Stimulated activated CD4-positive, alpha-beta T cell treated with anti-CD3 and anti-CD28 coated beads, Interleukin-12 subunit alpha, Interleukin-12 subunit beta, amount 100 ng/mL, for 24 hours (primary cell): ENCODE measurements around the gene HSD17B11.
"Not testable (repeated sequence)": the region's sequence is repeated elsewhere in the genome, so short reads cannot be mapped to it uniquely, and the experiment has no call there.

Experiments
- DNase-seq, 2 experiments: peaks; one replicate each; pipeline ENCODE4 v3.0.0-alpha.2; 2020; ENCODE audit warnings: low read depth in 2 of 2

HSD17B11 gene, protein sequence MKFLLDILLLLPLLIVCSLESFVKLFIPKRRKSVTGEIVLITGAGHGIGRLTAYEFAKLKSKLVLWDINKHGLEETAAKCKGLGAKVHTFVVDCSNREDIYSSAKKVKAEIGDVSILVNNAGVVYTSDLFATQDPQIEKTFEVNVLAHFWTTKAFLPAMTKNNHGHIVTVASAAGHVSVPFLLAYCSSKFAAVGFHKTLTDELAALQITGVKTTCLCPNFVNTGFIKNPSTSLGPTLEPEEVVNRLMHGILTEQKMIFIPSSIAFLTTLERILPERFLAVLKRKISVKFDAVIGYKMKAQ

DNA sequence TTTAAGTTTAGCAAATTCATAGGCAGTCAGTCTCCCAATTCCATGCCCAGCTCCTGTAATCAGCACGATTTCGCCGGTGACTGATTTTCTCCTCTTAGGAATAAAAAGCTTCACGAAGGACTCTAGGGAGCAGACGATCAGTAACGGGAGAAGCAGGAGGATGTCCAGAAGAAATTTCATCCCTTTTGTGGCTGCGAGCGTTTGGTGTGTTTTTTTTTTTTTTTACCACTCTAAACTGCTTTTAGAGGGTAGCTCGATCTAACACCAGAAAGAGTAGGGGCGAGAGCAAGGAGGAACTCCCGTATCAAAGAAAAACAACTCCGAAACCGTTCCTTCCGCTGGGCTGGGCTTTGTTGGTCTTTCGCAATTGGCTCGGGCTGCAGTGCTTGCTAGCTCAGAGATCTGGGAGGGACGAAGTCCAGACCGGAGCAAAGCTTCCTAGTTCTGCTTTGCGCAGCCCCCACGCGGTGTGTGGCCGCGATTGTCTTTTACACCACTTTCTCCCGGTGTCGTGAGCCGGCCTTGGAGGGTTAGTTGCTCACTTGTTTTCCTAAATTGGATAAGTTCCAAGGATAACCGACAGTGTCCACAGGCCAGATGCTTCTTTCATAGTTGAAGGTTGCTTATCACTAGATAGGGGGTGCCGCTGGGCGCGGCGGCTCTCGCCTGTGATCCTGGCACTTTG is at the start of gene HSD17B11:
HSD17B11 (minus strand) TSS at position 298 of the 685 bp plus-strand sequence; CDS start at position 180, 118 bp downstream.
- peak; percentile 55 to 69 for DNase-seq

DNA sequence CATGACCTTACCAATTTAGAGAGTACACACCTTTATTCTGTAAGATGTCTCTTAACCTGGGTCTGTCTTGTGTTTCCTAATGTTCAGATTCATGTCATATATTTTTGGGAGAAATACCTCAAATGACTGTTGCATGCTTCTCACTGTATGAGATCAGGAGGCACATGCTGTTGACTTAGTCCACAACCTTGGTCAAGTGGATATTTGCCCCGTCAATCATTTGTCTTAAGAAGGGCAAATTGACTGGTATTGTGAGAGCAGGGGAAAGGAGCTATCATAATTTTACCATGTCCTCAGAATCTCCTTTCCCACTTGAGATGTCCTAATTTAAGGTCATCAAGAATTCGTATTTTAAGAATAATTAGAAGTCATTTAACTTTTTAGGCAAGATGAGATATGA is 42.4 kb upstream of the HSD17B11 start:
- DNase-seq: no peak

DNA sequence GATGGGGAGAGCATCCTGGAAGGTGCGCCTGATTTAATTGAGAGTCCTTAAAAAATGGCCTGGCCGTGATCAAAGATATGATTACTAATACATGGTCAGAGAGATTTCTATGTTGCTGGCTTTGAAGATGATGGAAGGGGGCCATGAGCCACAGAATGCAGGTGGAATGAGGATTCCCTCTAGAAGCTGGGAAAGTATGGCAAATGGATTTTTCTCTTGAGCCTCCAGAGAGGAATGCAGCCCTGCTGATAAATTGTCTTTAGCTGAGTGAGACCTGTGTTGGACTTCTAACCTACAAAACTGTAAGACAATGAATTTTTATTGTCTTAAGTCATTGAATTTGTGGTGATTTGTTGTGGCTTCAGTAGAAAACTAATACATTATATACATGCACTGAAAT is 39.0 kb upstream of the HSD17B11 start:
- no peak for DNase-seq

DNA sequence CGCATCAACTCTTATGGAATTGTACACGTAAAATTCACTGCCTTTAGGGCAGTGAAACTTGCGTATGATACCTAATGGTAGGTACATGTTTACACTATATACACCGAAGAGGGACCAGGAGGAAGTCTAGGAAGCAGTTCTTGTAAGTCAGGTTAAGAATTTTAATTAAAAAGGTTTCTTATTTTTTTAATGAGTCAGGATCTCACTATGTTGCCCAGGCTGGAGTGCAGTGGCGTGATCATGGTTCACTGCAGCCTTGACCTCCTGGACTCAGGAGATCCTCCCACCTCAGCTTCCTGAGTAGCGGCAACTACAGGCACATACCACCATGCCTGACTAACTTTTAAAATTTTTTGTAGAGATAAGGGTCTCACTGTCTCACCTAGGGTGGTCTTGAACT is 38.0 kb upstream of the HSD17B11 start:
- DNase-seq: no peak

DNA sequence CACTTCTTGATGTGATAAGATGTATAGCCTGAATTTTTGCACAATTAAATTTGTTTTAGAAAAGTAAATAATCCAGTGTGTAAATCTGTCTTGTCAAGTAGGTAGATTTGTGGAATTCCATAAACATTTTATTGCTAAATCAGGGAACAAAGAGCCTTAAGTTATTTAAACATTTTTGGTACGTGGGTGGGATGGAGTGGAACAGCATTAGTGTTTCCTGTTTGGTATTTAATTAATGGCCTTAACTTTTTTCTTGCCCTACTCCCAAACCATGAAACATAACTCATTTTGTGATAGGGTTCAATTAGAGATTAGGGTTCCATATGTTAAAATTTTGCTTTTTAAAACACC is 36.5 kb upstream of the HSD17B11 start:
- DNase-seq: no peak

DNA sequence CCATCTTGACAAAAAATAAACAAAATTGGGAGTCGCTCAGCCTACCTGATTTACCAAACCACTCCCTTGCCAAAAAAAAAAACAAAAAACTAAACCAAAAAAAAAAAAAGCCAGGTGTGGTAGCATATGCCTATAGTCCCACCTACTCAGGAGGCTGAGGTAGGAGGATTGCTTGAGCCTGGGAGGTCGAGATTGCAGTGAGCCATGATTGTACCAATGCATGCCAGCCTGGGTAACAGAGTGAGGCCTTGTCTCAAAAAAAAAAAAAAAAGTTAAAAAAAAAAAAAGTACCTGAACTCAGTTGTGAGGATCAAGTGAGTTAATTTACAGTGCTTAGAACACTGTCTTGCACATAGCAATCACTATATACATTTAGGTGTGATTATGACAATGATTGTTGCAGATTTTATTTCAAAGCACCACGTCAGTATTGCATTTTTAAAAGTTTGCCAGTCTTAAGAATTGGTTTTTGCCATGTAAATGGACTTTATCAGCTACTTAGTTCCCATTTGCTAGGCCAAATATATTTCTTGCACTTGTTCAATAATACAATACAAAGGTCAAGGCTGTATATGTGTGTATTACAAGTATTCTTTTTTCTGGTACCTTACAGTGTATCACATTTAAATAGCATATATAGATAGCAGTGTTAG is 36.0 kb upstream of the HSD17B11 start:
- DNase-seq: no peak

DNA sequence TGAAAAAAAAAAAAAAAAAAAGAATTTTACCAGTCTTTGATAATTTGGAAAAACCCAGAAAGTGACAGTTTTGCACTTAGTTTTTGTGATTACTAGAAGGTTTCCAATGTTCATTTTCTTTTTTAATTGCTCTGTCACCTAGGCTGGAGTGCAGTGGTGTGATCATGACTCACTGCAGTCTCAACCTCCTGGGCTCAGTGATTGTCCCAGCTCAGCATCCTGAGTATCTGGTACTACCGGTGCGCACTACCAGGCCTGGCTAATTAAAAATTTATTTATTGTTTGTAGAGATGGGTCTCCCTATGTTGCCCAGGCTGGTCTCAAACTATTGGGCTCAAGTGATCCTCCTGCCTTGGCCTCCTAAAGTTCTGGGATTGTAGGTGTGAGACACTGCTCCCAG is 34.7 kb upstream of the HSD17B11 start:
- no peak for DNase-seq

DNA sequence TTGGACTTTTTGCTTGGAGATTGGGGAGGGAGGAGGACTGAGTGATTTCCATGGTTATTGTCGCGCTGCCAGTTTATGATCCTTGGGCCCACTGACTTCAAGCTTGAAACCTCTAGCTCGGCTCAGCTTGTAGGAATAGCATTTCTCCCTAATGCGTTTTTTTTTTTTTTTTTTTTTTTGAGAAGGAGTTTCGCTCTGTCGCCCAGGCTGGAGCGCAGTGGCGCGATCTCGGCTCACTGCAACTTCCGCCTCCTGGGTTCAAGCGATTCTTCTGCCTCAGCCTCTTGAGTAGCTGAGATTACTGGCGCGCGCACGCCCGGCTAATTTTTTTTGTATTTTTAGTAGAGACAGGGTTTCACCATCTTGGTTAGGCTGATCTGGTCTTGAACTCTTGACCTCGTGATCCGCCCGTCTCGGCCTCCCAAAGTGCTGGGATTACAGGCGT is 33.1 kb upstream of the HSD17B11 start:
- not testable (repeated sequence) for DNase-seq

DNA sequence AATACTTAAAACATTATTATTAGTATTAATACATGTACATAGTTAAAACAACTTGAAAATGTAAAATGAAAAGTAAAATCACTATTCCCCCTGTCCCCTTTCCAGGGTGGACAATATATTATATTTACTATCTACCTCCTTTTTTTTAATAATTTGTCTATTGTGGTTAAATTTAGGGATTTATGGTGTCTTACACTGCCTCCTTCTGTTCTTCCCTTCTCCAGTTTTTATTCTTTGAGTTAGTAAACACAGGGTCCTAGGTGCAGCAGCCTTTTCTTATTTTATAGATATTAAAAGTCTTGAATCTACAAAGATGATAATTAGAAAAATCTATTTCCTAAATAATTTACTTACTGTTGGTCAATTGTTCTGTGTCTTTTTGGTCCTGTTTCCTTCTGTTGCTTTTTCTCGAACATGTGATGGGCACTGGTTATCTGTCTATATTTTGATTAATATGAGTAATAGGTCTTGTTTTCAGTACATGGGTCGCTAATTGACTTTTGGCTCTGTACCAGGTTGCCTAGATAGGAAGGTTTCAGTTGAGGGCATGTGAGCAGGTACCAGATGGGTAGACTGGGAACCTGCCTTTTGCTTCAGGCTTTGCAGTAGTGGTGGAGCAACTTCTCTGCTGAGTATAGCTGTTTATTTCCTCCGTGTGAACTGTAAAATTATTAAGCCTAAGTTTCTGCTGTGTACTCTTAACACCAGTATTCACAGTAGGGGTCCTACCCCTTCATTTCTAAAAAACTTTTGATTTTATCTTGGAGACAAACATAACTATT is 32.5 kb upstream of the HSD17B11 start:
- no peak for DNase-seq

DNA sequence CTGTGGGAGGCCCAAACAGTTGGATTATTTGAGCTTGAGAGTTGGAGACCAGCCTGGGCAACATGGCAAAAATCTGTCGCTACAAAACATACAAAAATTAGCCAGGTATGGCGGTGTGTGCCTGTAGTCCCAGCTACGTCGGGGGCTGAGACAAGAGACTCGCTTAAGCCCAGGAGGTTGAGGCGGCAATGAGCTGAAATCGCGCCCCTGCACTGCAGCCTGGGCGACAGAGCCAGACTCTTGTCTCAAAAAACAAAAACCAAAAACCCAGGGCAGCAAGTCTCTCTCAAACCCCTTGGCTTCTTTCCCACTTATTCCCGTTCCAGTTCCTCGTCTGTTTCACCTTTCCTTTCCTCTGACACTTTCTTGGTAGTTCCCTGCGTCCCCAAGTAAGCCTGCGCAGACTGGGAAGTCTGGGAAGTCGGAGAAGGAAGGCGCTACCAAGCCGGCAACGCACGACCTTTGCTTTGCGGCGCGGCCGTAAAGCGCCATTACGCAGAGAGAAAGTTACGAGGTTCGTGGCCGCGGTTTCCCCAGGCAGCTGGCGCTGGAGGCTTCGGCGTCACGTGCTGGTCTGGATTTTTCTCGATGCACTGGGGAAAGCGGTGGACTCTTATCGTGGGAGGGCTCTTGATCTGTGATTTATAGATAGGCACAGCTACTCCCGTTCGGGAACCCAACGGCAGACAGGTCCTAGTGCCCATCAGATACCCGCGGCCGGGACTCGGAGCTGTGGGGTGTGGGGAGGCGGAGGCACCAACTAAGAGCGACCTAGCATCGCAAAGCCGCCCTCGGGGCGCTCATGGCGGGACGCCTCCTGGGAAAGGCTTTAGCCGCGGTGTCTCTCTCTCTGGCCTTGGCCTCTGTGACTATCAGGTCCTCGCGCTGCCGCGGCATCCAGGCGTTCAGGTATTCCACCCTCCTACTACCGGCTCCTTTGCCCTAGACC is 31.4 kb upstream of the HSD17B11 start, which contains the start of gene NUDT9:
NUDT9 (plus strand) TSS at position 470 of the 949 bp plus-strand sequence; CDS start at position 803, 333 bp downstream.
- DNase-seq: peak; percentile 74 to 84

DNA sequence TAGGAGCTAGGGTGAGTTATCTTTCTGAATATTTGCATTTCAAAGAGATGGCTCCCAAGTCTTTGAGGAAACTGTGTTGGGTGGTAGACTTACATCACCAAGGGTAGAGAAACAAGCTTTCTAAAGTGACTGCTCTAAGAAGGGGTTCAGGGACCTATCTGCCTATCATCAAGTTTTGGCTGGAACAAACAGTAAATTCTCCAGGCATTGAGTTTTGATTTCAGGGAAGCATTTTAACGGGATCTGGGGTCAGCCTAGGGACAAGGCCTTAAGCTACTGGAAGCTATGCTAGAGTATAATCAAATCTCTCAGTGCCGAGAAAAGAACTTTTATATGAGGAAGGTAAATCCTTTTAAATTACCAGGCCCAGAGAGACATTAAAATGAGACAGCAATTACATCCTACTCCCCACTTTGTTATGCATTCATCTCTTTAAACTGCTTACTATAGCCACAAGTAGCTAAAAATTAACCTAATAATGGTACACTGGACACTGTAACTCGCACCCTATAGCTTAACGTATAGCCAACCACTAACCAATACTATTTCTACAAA is 29.4 kb upstream of the HSD17B11 start:
- no peak for DNase-seq

DNA sequence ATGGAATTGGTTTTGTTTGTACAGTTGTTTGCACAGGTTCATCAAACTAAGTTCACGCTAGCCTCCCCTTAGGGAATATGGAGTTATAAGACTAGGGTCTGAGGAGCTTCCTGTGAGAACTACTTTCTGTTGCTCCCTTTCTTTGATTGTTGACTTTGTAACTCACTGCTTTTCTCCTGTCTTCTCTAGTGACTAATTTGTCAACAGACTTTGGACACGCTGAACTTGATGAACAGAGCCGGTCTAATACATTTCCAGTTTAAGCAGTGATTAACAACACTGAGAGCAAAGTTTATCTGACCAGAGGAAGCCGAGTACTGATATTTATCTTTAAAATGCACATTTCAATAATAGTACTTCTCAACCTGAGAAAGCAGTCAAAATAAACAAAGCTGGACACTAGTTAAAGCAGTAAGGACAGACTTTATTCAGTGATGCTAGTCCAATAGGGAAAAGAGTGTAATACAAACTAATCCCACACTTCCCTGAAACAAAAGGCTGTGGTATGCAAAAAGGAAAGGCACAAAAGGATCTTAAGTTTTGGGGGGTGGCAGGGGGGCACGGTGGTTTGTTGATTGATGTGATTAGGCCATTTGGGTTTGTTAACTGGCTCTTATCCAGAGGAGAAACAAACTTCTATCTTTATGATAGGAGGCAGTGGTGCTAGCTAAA is 28.7 kb upstream of the HSD17B11 start:
- DNase-seq: no peak

DNA sequence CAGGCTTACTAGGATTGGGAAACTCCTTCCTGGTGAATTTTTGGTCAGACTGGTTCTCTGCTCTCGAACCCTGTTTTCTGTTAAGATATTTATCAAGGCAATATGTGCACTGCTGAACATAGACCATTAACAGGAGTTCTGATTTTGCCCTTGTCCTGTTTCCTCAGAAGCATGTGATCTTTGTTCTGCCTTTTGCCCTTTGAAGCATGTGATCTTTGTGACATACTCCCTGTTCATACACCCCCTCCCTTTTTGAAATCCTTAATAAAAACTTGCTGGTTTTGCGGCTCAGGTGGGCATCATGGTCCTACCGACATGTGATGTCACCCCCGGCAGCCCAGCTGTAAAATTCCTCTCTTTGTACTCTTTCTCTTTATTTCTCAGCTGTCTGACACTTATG is 27.4 kb upstream of the HSD17B11 start:
- not testable (repeated sequence) for DNase-seq

DNA sequence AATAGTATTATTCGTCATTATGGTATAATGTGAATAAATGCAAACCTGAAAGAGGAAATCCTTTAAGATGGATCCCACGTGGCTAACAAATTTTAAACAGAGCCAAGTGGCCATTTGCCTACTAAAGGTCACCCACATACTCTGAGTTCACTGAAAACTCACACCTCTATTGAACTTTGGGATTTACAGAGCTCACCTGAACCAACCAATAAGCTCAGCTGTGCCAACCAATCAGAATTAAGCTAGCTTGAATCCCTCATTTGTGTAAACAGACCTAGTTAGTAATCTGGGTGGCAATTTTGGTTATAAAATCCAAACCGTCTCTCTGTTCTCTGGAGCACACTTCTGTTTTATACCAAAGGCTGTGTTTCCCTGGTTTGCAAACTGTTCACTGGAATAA is 26.0 kb upstream of the HSD17B11 start:
- DNase-seq: no peak

DNA sequence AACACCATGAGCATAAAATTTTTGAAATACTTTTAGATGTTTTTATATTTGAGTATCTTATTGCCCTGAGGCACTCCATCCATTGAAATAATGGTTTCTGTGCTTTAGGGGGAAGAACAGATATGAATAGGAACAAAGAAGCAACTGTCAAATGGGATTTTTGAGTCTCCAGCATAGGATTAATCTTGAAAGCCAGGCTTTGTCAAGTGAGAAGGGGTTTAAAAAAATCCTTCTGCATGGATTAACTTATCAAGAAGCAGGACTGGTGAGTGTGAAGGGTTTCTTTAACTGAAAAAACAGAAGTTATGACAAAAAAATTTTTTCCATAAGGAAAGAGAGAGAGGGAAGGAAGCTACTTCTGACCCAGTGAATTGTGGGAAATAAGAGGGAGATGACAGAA is 23.8 kb upstream of the HSD17B11 start:
- DNase-seq: no peak

DNA sequence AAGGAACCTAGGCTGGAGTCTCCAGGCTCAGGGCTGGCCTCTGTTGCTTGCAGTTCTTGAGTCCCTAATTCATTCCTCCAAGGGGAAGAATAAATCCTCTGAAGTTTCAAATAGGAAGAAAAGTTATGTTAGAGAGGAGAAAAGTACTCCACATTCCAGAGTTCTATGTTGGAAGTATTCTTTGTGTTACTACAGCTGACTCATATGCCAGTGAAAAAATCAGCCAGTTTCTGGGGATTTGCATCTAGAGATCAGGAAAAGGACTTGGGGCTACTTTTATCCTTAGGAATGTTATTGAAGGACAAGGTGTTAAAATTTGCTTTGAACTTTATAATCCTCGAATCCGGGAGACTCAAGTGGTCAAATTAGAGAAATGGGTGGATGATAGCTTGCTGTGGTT is 19.7 kb upstream of the HSD17B11 start:
- DNase-seq: no peak

DNA sequence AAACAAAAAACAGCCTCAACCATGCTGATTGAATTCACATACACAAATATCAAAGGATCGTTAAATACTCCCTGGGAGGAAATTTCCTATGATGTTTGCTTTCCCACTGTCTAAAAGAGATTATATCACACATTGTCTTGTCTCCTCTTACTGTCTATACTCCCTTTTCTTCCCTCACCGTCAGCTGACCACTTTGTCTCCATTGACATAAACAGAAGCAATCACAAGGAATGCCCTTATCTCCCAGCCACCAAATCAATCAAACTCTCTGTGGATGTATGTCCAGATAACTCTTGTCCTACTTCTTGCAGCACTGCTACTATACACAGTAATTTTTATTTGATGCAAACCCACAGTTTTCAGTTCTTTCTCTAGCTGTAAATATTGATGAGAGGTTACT is 19.2 kb upstream of the HSD17B11 start:
- DNase-seq: no peak

DNA sequence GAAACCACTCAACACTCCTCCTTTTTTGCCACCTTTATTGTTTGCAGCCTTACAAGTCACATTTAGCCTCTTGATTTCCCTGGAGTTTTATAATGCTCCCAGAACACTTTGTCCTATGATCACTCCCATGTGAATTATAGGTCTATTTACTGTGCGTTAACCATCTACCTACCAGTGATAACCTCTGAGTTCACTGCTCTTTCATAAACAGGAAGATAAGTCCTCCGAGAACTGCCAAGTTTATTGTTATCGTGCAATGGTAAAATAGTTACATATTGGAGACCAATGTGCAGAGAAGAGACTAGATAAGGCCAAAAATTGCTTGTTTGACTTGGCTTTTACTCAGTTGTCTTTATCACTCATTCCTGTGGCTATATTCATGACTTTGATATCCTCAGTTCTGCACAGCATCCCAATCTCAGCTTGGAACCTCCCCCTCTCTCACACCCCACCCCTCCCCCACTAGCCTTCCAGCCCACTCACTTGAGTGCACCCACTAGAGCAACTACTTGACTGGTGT is 18.5 kb upstream of the HSD17B11 start:
- no peak for DNase-seq

DNA sequence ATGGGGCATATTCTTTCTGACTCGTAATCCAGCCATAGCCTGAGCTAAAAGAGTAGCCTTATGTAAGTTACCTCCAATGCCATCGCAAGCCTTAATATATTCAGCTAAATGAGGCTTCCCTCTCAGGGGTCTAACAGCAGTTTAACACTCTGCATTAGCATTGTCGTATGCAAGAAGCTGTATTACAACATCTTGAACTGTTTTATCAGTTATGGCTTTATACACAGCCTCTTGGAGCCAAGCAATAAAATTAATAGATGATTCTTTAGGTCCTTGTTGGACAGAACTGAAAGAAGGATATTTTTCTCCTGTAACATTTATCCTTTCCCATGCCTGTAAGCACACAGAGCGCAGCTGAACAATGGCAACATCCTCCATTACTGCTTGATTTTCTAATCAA is 15.9 kb upstream of the HSD17B11 start:
- not testable (repeated sequence) for DNase-seq

DNA sequence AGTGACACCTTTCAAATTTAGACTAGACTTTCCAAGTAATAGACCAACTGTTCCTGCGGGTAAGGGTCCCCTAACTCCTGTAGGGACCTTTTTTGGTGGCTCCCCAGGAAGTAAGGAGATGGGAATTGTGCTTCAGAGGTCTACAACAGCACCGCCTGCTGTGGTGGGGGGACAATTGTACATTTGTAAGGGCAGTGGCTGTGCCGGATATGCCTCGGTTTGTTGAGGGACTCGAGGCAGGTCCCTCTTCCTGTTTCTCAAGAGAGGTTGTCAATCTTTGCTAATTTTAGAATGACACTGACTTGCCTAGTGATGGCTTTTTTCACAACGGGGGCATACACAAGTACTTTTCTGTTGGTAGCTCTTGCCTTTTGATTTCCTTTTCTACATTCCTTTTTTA is 15.5 kb upstream of the HSD17B11 start:
- no peak for DNase-seq
